ENCODE results near the gene CAMK2A. TPM values are rescaled to one million over a fixed set of nuclear protein-coding genes. Genes with fewer than 3 reads are reported as not detected.
A peak's percentile ranks its signal among the peaks of the same experiment; 100 is the strongest.

Gene CAMK2A
- total and polyA plus RNA-seq, 11 donors: 3.2 to 26.0 (median 15.2) TPM

GRCh38 chr5:150245808-150246207, 43.8 kb downstream of the CAMK2A start:
- peak overlapping the region in 1 of 12 donors; percentile 27 for H3K4me3 ChIP-seq
- WGBS, 4 donors: 24 to 56% (median 43%) methylated on average over 3 of the region's 3 CpGs
- no peak for DNase-seq
- H3K27ac ChIP-seq: peak overlapping the region in 8 of 12 donors; percentile 20 to 82 (median 57)
- no peak for ATAC-seq
- intact Hi-C loops (cut with DNase I): loop anchor here in 1 of 10 donors (10.0 kb wide), 1 partner anchor 109 kb away; the partner anchor contains the start of gene TCOF1
- TF ChIP-seq POLR2A (IDR thresholded peaks at IDR 0.05) (no peak), CTCF (IDR thresholded peaks at IDR 0.05) (no peak)
- H3K4me1 ChIP-seq: peaks cover 0 to 32% (median 7%) of the 10 kb centered on the region in 12 donors
- H3K27me3 ChIP-seq: no peaks in the 10 kb centered on the region
- no peaks in the 10 kb centered on the region for H3K9me3 ChIP-seq
- no peaks in the 10 kb centered on the region for H3K36me3 ChIP-seq

DNA sequence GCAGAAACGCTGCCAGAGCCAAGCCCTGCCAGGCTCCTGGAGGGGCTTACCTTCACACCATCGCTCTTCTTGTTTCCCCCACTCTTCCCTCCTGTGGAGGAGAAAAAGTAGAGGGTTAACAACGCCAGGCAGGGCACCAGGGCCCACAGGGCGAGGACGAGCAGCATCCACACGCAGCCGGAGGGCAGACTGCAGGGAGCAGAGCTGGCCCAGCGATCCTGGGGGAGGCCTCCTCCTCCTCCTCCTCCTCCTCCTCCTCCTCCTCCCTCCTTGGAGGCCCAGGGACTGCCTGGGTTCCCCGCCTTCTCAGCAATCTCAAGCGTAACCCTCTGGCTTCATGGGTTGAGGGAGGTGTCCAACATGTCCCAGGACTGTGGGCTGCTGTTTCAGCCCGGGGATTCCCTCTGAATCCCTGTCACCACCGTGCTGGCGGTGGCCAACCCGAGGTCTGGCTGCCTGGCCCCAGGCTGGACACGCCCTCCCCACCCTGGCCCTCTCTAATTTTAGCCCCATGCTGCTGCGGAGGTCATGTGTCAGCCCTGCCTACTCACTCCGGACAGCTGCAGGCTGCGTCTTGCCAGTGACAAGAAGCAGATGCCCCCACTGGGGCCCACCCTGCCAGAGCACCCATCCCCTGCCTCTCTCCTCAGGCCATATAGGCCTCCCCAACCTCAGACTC, 44.3 kb downstream of the CAMK2A start:
- intact Hi-C loops (cut with DNase I): loop anchor here in 1 of 10 donors (10.0 kb wide), 1 partner anchor 110 kb away; the partner anchor contains the start of gene TCOF1
- no peaks in the 10 kb centered on the region for H3K27me3 ChIP-seq
- peaks cover 0 to 32% (median 7%) of the 10 kb centered on the region in 12 donors for H3K4me1 ChIP-seq
- no peaks in the 10 kb centered on the region for H3K9me3 ChIP-seq
- WGBS, 4 donors: 26 to 33% (median 29%) methylated on average over 14 to 18 of the region's 18 CpGs
- TF ChIP-seq POLR2A (IDR thresholded peaks at IDR 0.05): no peak
- no peak for TF ChIP-seq CTCF (IDR thresholded peaks at IDR 0.05)
- peak overlapping the region in 9 of 12 donors; percentile 22 to 49 (median 38) for H3K4me3 ChIP-seq
- ATAC-seq (peak; percentile 89 to 98 (median 96)), DNase-seq (peak; percentile 77 to 86 (median 82))
- H3K27ac ChIP-seq: peak overlapping the region in 10 of 12 donors; percentile 10 to 82 (median 50)
- no peaks in the 10 kb centered on the region for H3K36me3 ChIP-seq

- Histone ChIP-seq H3K27me3 (no peaks in the 10 kb centered on the region), H3K4me1 (peaks cover 0 to 32% (median 7%) of the 10 kb centered on the region in 12 donors), H3K27ac (peak overlapping the region in 5 of 12 donors; percentile 5 to 82 (median 40)), H3K9me3 (no peaks in the 10 kb centered on the region), H3K36me3 (no peaks in the 10 kb centered on the region), H3K4me3 (peak overlapping the region in 6 of 12 donors; percentile 27 to 49 (median 39))
- intact Hi-C loops (cut with DNase I): loop anchor here in 1 of 10 donors (10.0 kb wide), 1 partner anchor 111 kb away; the partner anchor contains the start of gene TCOF1
- WGBS, 4 donors: 62 to 64% (median 62%) methylated on average over 7 of the region's 7 CpGs
- DNase-seq: no peak
- ATAC-seq: peak in 2 of 4 donors; percentile 4 to 9
- TF ChIP-seq CTCF (IDR thresholded peaks at IDR 0.05) (no peak), POLR2A (IDR thresholded peaks at IDR 0.05) (no peak)
Measured at GRCh38 chr5:150244209-150244608, 45.4 kb downstream of the CAMK2A start.

DNA sequence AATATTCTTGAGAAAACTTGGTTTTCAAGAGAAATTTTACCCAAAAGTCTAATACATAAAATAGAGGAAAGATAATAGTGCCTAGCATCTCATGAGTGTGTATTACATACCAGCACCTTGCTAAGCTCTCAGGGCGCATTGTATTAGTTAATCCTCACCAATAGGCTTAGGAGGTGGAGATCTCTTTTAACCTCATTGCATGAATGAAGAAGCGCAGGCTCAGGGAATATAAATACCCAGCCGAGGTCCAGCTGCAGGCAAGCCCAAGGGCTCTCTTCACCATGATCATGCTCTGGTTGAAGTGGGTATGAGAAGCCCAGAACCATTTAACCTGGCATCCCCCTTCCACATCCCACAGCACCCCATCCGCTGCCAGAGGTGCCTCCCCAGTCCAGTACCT, 46.0 kb downstream of the CAMK2A start:
- Histone ChIP-seq H3K4me3 (no peak overlapping the region), H3K9me3 (no peaks in the 10 kb centered on the region), H3K27me3 (no peaks in the 10 kb centered on the region), H3K27ac (no peak overlapping the region), H3K36me3 (no peaks in the 10 kb centered on the region), H3K4me1 (peaks cover 0 to 32% (median 7%) of the 10 kb centered on the region in 12 donors)
- ATAC-seq (no peak), DNase-seq (no peak)
- WGBS, 4 donors: 66 to 89% (median 74%) methylated on average over 4 of the region's 4 CpGs
- TF ChIP-seq POLR2A (IDR thresholded peaks at IDR 0.05): no peak
- TF ChIP-seq CTCF (IDR thresholded peaks at IDR 0.05): no peak
- intact Hi-C loops (cut with DNase I): loop anchor here in 1 of 10 donors (10.0 kb wide), 1 partner anchor 111 kb away; the partner anchor contains the start of gene TCOF1
